DOHH2 (cell line): ENCODE results near the gene LYSMD4.

Experiments
- CTCF ChIP-seq: fragments of 200-600 bp; sonication (generic); IDR thresholded peaks from one replicate; pipeline ENCODE4 v1.5.1; 2014; ENCODE audit warnings: antibody characterized with exemption, mild to moderate bottlenecking, low read depth, low read length; ENCODE audit not compliant: poor library complexity, severe bottlenecking
- EZH2phosphoT487 ChIP-seq: fragments of 200-600 bp; sonication (generic); IDR thresholded peaks from 2 replicates; pipeline ENCODE4 v1.6.1; 2017; ENCODE audit warnings: borderline replicate concordance, mild to moderate bottlenecking, antibody characterized with exemption, low read length, moderate library complexity, mixed read lengths

GRCh38 chr15:99745370-99746086, 12.3 kb upstream of the LYSMD4 start:
- no peak for TF ChIP-seq CTCF
- TF ChIP-seq EZH2phosphoT487: no peak
